ENCODE measurements around the gene SDF4.

Gene SDF4

DNA sequence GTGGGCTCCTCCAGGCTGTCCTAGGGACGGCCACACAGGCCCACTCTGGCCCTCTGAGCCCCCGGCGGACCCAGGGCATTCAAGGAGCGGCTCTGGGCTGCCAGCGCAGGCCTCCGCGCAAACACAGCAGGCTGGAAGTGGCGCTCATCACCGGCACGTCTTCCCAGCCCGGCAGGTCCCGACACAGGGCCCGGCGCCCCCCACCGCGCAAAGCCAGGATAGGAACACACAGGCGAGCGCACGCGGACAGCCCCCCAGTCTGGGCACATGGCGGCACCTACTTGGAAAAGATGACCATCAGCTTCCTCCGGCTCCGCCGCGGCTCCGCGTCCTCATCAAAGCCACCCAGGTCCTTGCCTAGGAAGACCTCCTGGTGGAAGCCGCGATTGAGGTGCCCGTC, 3.6 kb downstream of the SDF4 start:
- H3K36me3 ChIP-seq (ENCODE audit: low read length), result no peaks in the 10 kb centered on the region
- no peak for TF ChIP-seq EZH2phosphoT487 (conservative IDR thresholded peaks at IDR 0.05; ENCODE audit: low read length)
- TF ChIP-seq, protein P1, sequence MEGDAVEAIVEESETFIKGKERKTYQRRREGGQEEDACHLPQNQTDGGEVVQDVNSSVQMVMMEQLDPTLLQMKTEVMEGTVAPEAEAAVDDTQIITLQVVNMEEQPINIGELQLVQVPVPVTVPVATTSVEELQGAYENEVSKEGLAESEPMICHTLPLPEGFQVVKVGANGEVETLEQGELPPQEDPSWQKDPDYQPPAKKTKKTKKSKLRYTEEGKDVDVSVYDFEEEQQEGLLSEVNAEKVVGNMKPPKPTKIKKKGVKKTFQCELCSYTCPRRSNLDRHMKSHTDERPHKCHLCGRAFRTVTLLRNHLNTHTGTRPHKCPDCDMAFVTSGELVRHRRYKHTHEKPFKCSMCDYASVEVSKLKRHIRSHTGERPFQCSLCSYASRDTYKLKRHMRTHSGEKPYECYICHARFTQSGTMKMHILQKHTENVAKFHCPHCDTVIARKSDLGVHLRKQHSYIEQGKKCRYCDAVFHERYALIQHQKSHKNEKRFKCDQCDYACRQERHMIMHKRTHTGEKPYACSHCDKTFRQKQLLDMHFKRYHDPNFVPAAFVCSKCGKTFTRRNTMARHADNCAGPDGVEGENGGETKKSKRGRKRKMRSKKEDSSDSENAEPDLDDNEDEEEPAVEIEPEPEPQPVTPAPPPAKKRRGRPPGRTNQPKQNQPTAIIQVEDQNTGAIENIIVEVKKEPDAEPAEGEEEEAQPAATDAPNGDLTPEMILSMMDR (IDR thresholded peaks at IDR 0.05; ENCODE audit: insufficient read depth, low read length, poor library complexity, severe bottlenecking), result no peak

DNA sequence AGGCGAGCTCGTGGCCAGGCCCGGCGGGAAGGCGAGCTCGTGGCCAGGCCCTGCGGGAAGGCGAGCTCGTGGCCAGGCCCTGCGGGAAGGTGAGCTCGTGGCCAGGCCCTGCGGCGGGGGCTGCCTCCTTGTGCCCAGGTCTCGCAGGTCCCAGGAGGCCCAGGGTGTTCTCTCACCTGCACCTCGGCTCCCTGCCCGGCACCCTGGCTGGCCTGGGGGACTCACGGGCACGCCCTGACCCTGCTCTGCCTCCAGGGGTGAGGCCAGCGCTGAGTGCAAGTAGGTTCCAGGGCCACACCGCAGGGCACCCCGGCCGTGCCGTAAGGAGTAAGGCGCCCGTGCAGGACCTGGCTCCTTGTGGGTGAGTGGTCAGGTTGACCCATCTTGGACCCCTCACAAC, 4.4 kb downstream of the SDF4 start:
- H3F3A ChIP-seq (ENCODE audit: insufficient read depth), result no peaks in the 10 kb centered on the region
- H4K20me1 ChIP-seq (ENCODE audit: low read depth, low read length), result no peaks in the 10 kb centered on the region
- no peaks in the 10 kb centered on the region for H3K27me3 ChIP-seq (ENCODE audit: low read length)
- H3K4me2 ChIP-seq (ENCODE audit: low read depth, low read length, poor library complexity, severe bottlenecking), result no peak overlapping the region
- H3K9ac ChIP-seq (ENCODE audit: low read length), result no peak overlapping the region
- peaks cover 42% of the 10 kb centered on the region for H3K79me2 ChIP-seq (ENCODE audit: insufficient read depth, low read length)
- H3K4me3 ChIP-seq (ENCODE audit: insufficient read depth, low read length, poor library complexity, severe bottlenecking), result no peak overlapping the region
- TF ChIP-seq, protein P1 (IDR thresholded peaks at IDR 0.05; ENCODE audit: insufficient read depth, low read length, poor library complexity, severe bottlenecking), result no peak
- TF ChIP-seq EZH2phosphoT487 (conservative IDR thresholded peaks at IDR 0.05; ENCODE audit: low read length), result no peak
- H3K9me2 ChIP-seq (replicated peaks; ENCODE audit: insufficient read depth, low read length), result no peaks in the 10 kb centered on the region
- no peaks in the 10 kb centered on the region for H3K9me3 ChIP-seq (ENCODE audit: insufficient read depth, low read length)
- no peaks in the 10 kb centered on the region for H3K36me3 ChIP-seq (ENCODE audit: low read length)
- H2AFZ ChIP-seq (ENCODE audit: low read depth, low read length, severe bottlenecking), result no peak overlapping the region
- no peak overlapping the region for H3K27ac ChIP-seq (ENCODE audit: low read depth, low read length)

More for the DNA sequence above, 3.6 kb downstream of the SDF4 start:
- Histone ChIP-seq H3K4me3 (ENCODE audit: insufficient read depth, low read length, poor library complexity, severe bottlenecking) (no peak overlapping the region), H3K9me2 (replicated peaks; ENCODE audit: insufficient read depth, low read length) (no peaks in the 10 kb centered on the region), H3K27ac (ENCODE audit: low read depth, low read length) (no peak overlapping the region), H3K4me2 (ENCODE audit: low read depth, low read length, poor library complexity, severe bottlenecking) (no peak overlapping the region), H3K9ac (ENCODE audit: low read length) (no peak overlapping the region), H3K9me3 (ENCODE audit: insufficient read depth, low read length) (no peaks in the 10 kb centered on the region), H3F3A (ENCODE audit: insufficient read depth) (no peaks in the 10 kb centered on the region), H3K27me3 (ENCODE audit: low read length) (no peaks in the 10 kb centered on the region), H2AFZ (ENCODE audit: low read depth, low read length, severe bottlenecking) (no peak overlapping the region), H3K79me2 (ENCODE audit: insufficient read depth, low read length) (peaks cover 42% of the 10 kb centered on the region), H4K20me1 (ENCODE audit: low read depth, low read length) (no peaks in the 10 kb centered on the region)

DNA sequence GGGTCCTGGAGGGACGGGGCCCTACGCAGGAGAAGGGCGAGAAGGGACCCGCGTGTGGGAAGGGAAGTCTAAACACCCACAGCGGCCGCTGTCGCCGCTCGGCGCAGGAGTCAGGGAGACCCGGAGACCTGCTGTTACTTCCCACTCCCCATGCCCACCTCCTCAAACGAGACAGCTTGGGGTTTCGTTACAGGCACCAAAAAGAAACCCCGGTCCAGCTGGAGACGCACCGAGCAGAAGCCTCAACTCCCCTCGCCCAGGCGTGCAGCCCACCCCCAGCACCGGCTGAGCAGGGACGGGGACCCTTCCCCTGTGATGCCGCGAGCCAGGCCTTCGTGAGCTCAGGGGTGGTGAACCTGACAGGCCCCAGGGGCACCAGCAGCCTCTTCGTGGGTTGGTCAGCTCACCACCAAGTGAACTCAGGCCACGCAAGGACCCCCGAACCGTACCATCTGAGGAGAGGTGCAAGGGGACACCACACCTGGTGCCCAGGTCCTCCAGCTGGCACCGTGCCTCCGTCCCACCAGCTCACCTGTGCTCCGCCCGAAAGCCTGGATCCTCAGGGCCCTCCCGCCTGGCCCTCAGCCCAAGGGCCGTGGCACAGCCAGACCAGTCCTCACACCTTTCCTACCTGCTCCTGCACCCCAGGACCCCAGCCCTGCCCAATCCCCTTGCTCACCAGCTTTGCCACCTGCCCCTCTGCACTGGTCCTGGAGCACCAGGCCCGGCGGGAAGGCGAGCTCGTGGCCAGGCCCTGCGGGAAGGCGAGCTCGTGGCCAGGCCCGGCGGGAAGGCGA, 5.0 kb downstream of the SDF4 start:
- H4K20me1 ChIP-seq (ENCODE audit: low read depth, low read length), result no peaks in the 10 kb centered on the region
- H2AFZ ChIP-seq (ENCODE audit: low read depth, low read length, severe bottlenecking), result no peak overlapping the region
- H3K9me3 ChIP-seq (ENCODE audit: insufficient read depth, low read length), result no peaks in the 10 kb centered on the region
- no peak overlapping the region for H3K27ac ChIP-seq (ENCODE audit: low read depth, low read length)
- H3K4me3 ChIP-seq (ENCODE audit: insufficient read depth, low read length, poor library complexity, severe bottlenecking), result no peak overlapping the region
- H3K9ac ChIP-seq (ENCODE audit: low read length), result no peak overlapping the region
- no peaks in the 10 kb centered on the region for H3K9me2 ChIP-seq (replicated peaks; ENCODE audit: insufficient read depth, low read length)
- H3K4me2 ChIP-seq (ENCODE audit: low read depth, low read length, poor library complexity, severe bottlenecking), result no peak overlapping the region
- no peaks in the 10 kb centered on the region for H3F3A ChIP-seq (ENCODE audit: insufficient read depth)
- H3K79me2 ChIP-seq (ENCODE audit: insufficient read depth, low read length), result peaks cover 42% of the 10 kb centered on the region
- TF ChIP-seq EZH2phosphoT487 (conservative IDR thresholded peaks at IDR 0.05; ENCODE audit: low read length), result no peak
- TF ChIP-seq, protein P1 (IDR thresholded peaks at IDR 0.05; ENCODE audit: insufficient read depth, low read length, poor library complexity, severe bottlenecking), result no peak
- no peaks in the 10 kb centered on the region for H3K27me3 ChIP-seq (ENCODE audit: low read length)
- no peaks in the 10 kb centered on the region for H3K36me3 ChIP-seq (ENCODE audit: low read length)

All from SU-DHL-6 (cell line).